ENCODE measurements around the gene MS4A4E.

DNA sequence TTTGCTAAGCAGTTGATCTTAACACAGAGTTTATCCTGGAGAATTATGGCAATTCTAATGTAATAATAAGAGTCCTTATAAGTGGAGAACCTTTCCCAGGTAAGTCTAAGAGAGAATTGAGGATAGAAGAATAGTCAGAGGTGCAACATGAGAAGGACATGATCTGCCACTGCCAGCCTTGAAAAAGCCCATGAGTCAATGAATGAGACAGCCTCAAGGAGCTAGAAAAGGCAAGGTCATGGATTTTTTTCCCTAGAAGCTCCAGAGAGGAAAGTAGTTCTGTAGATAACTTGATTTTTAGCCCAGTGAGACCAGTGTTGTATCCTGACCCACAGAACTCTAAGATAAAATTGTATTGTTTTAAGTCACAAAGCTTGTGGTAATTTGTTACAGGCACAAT, 77.0 kb downstream of the MS4A4E start:
- TF ChIP-seq, protein P1, sequence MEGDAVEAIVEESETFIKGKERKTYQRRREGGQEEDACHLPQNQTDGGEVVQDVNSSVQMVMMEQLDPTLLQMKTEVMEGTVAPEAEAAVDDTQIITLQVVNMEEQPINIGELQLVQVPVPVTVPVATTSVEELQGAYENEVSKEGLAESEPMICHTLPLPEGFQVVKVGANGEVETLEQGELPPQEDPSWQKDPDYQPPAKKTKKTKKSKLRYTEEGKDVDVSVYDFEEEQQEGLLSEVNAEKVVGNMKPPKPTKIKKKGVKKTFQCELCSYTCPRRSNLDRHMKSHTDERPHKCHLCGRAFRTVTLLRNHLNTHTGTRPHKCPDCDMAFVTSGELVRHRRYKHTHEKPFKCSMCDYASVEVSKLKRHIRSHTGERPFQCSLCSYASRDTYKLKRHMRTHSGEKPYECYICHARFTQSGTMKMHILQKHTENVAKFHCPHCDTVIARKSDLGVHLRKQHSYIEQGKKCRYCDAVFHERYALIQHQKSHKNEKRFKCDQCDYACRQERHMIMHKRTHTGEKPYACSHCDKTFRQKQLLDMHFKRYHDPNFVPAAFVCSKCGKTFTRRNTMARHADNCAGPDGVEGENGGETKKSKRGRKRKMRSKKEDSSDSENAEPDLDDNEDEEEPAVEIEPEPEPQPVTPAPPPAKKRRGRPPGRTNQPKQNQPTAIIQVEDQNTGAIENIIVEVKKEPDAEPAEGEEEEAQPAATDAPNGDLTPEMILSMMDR (IDR thresholded peaks at IDR 0.05), result no peak
- no peak for TF ChIP-seq POLR2A (IDR thresholded peaks at IDR 0.05)
